Prostate gland (tissue), 1 donor: ENCODE data around the gene ITPKA.

Experiments
- POLR2A ChIP-seq: fragments of 450-650 bp; IDR thresholded peaks from one replicate; pipeline ENCODE4 v1.6.1; 2016; ENCODE audit warnings: antibody characterized with exemption, mild to moderate bottlenecking
- POLR2AphosphoS5 ChIP-seq: sonication (generic); formaldehyde crosslinking; IDR thresholded peaks from one replicate; pipeline ENCODE4 v1.6.1; 2017; ENCODE audit warnings: antibody characterized with exemption

- TF ChIP-seq POLR2A (no peak), POLR2AphosphoS5 (no peak)
Measured at GRCh38 chr15:41530363-41530956, 36.8 kb downstream of the ITPKA start.
